Measurements from ENCODE around the gene FBXO41.

FBXO41 gene

GRCh38 chr2:73243884-73244570, 40.3 kb downstream of the FBXO41 start:
- no peak for DNase-seq (ENCODE audit: low read depth in 2 of 3, low spot score in 1 of 3)

GRCh38 chr2:73239776-73240175, 44.5 kb downstream of the FBXO41 start:
- DNase-seq (ENCODE audit: low read depth in 2 of 3, low spot score in 1 of 3) = no peak

GRCh38 chr2:73238976-73239375, 45.3 kb downstream of the FBXO41 start:
- DNase-seq (ENCODE audit: low read depth in 2 of 3, low spot score in 1 of 3) = no peak

- DNase-seq (ENCODE audit: low read depth in 2 of 3, low spot score in 1 of 3) = no peak
These were observed 46.1 kb downstream of the FBXO41 start for GRCh38 chr2:73238149-73238548.

- no peak for DNase-seq (ENCODE audit: low read depth in 2 of 3, low spot score in 1 of 3)
These were observed 47.1 kb downstream of the FBXO41 start for GRCh38 chr2:73237168-73237567.

- DNase-seq (ENCODE audit: low read depth in 2 of 3, low spot score in 1 of 3) = no peak
These were observed 48.8 kb downstream of the FBXO41 start for GRCh38 chr2:73235315-73236028.

GRCh38 chr2:73233932-73234832, 50.1 kb downstream of the FBXO41 start, which contains the start of gene CCT7:
Gene CCT7, plus strand, starts transcription at chr2:73234308. Its CDS starts 71 bp downstream, at chr2:73234379.
- DNase-seq (ENCODE audit: low read depth in 2 of 3, low spot score in 1 of 3) = peak; percentile 75 to 81 (median 76)

- peak; percentile 89 to 92 (median 89) for DNase-seq (ENCODE audit: low read depth in 2 of 3, low spot score in 1 of 3)
These were observed 50.9 kb downstream of the FBXO41 start, which contains the start of gene PRADC1 for GRCh38 chr2:73233154-73233931. Gene PRADC1, minus strand, starts transcription at chr2:73233239. Its CDS starts 79 bp downstream, at chr2:73233160.

GRCh38 chr2:73232403-73233153, 51.7 kb downstream of the FBXO41 start:
- DNase-seq (ENCODE audit: low read depth in 2 of 3, low spot score in 1 of 3) = peak in 1 of 3 donors; percentile 21

GRCh38 chr2:73228631-73229030, 55.6 kb downstream of the FBXO41 start:
- DNase-seq (ENCODE audit: low read depth in 2 of 3, low spot score in 1 of 3) = no peak

- DNase-seq (ENCODE audit: low read depth in 2 of 3, low spot score in 1 of 3) = no peak
These were observed 57.2 kb downstream of the FBXO41 start for GRCh38 chr2:73227086-73227485.

- DNase-seq (ENCODE audit: low read depth in 2 of 3, low spot score in 1 of 3) = no peak
These were observed 58.5 kb downstream of the FBXO41 start for GRCh38 chr2:73225513-73226360.

GRCh38 chr2:73223821-73224220, 60.5 kb downstream of the FBXO41 start:
- no peak for DNase-seq (ENCODE audit: low read depth in 2 of 3, low spot score in 1 of 3)

- no peak for DNase-seq (ENCODE audit: low read depth in 2 of 3, low spot score in 1 of 3)
These were observed 66.0 kb downstream of the FBXO41 start for GRCh38 chr2:73218298-73218697.

GRCh38 chr2:73217826-73218225, 66.5 kb downstream of the FBXO41 start:
- no peak for DNase-seq (ENCODE audit: low read depth in 2 of 3, low spot score in 1 of 3)

- no peak for DNase-seq (ENCODE audit: low read depth in 2 of 3, low spot score in 1 of 3)
These were observed 67.1 kb downstream of the FBXO41 start for GRCh38 chr2:73217160-73217559.

- DNase-seq (ENCODE audit: low read depth in 2 of 3, low spot score in 1 of 3) = no peak
These were observed 69.0 kb downstream of the FBXO41 start for GRCh38 chr2:73215254-73215653.

- DNase-seq (ENCODE audit: low read depth in 2 of 3, low spot score in 1 of 3) = peak; percentile 87 to 95 (median 89)
These were observed 69.9 kb downstream of the FBXO41 start, which contains the start of gene SMYD5 for GRCh38 chr2:73214120-73215035. Gene SMYD5, plus strand, starts transcription at chr2:73214245. Its CDS starts 22 bp downstream, at chr2:73214267.

Measured in stimulated activated CD4-positive, alpha-beta T cell treated with anti-CD3 and anti-CD28 coated beads, Interleukin-12 subunit alpha, Interleukin-12 subunit beta, amount 100 ng/mL, for 48 hours (primary cell).